CD4-positive, alpha-beta memory T cell (primary cell): ENCODE data around the gene SRRM5. TPM values are rescaled to one million over a fixed set of nuclear protein-coding genes. Genes with fewer than 3 reads are reported as not detected.

Experiments used
- CTCF ChIA-PET: fragments of 350-600 bp; sonication (Branson Sonifier 250); formaldehyde crosslinking; loops from one replicate; lab custom pipeline; 2021; ENCODE audit warnings: inconsistent platforms; ENCODE audit not compliant: partially characterized antibody; lab: Charles Lee
- POLR2A ChIA-PET: fragments of 350-600 bp; sonication (Branson Sonifier 250); formaldehyde crosslinking; loops from one replicate; lab custom pipeline; 2021; ENCODE audit not compliant: partially characterized antibody; lab: Charles Lee
- DNase-seq, 5 donors: peaks; one replicate each; pipeline versions ENCODE4 v3.0.0 to v3.0.0-alpha.2; 2020 to 2022; ENCODE audit warnings: mixed read lengths in 1 of 5
- H3K27ac ChIP-seq: one replicate; pipeline ENCODE4 v1.7.0; 2013; ENCODE audit warnings: low read depth, low read length
- H3K27me3 ChIP-seq: 2 replicates; pipeline ENCODE4 v1.7.0; 2013; ENCODE audit warnings: mild to moderate bottlenecking, low read length, moderate library complexity; ENCODE audit not compliant: insufficient read depth
- H3K36me3 ChIP-seq: 2 replicates; pipeline ENCODE4 v1.7.0; 2013; ENCODE audit warnings: mild to moderate bottlenecking, low read length, moderate library complexity; ENCODE audit not compliant: insufficient read depth
- H3K4me1 ChIP-seq: 2 replicates; pipeline ENCODE4 v1.7.0; 2013; ENCODE audit warnings: mild to moderate bottlenecking, low read length, moderate library complexity; ENCODE audit not compliant: insufficient read depth
- H3K4me3 ChIP-seq, 2 donors: one replicate each; pipeline ENCODE4 v1.7.0; 2013; ENCODE audit warnings: low read length in 2 of 2, mild to moderate bottlenecking in 1 of 2
- H3K9me3 ChIP-seq, 2 donors: one replicate each; pipeline ENCODE4 v1.7.0; 2013; ENCODE audit warnings: low read length in 2 of 2, control low read depth in 1 of 2; ENCODE audit not compliant: control insufficient read depth in 1 of 2
- H3K27ac Mint-ChIP-seq, 7 donors: one replicate each; pipeline ENCODE4 v1.8.0; 2020 to 2021; ENCODE audit warnings: mixed read lengths in 7 of 7, mild to moderate bottlenecking in 6 of 7, inconsistent platforms in 3 of 7, moderate library complexity in 3 of 7
- H3K27me3 Mint-ChIP-seq, 2 donors: one replicate each; pipeline ENCODE4 v1.8.0; 2020 to 2021; ENCODE audit warnings: mixed read lengths in 2 of 2
- H3K36me3 Mint-ChIP-seq, 2 donors: one replicate each; pipeline ENCODE4 v1.8.0; 2020 to 2021; ENCODE audit warnings: mixed read lengths in 2 of 2, inconsistent platforms in 1 of 2, mild to moderate bottlenecking in 1 of 2
- H3K4me1 Mint-ChIP-seq, 4 donors: one replicate each; pipeline ENCODE4 v1.8.0; 2020 to 2021; ENCODE audit warnings: mixed read lengths in 4 of 4, mild to moderate bottlenecking in 1 of 4
- H3K4me3 Mint-ChIP-seq, 8 donors: one replicate each; pipeline ENCODE4 v1.8.0; 2020 to 2021; ENCODE audit warnings: mixed read lengths in 8 of 8, mild to moderate bottlenecking in 7 of 8, moderate library complexity in 6 of 8, inconsistent platforms in 3 of 8
- H3K9me3 Mint-ChIP-seq, 8 donors: one replicate each; pipeline ENCODE4 v1.8.0; 2020 to 2021; ENCODE audit warnings: mixed read lengths in 8 of 8, mild to moderate bottlenecking in 5 of 8, inconsistent platforms in 3 of 8, moderate library complexity in 1 of 8
- intact Hi-C: fragments of 100-400 bp; cut with micrococcal nuclease; formaldehyde crosslinking; loops from one replicate; pipeline ENCODE4 v1.15.1; 2023
- polyA plus RNA-seq, 2 donors: library from polyadenylated mRNA; unstranded; fragments of 300-500 nt; fragmentation: Illumina TruSeq; gene quantifications; one replicate each; pipeline ENCODE4 v1.2.3, GENCODE V29; 2021
- total RNA-seq, 2 experiments: library from RNA; stranded (reverse); gene quantifications; one replicate each; pipeline ENCODE4 v1.2.3, GENCODE V29; 2021

SRRM5 gene
- total and polyA plus RNA-seq, 4 experiments from 2014 or later, result 0.10 to 0.99 (median 0.83) TPM; not detected in 1

- H3K4me1 ChIP-seq, result no peaks in the 10 kb centered on the region
- Mint-ChIP-seq H3K4me1 (peaks cover 4 to 15% (median 6%) of the 10 kb centered on the region in 4 donors), H3K27me3 (no peaks in the 10 kb centered on the region), H3K27ac (peak overlapping the region in 4 of 7 donors; percentile 23 to 84 (median 53)), H3K9me3 (no peaks in the 10 kb centered on the region), H3K4me3 (no peak overlapping the region), H3K36me3 (peaks cover 14 to 34% of the 10 kb centered on the region in 2 donors)
- no peaks in the 10 kb centered on the region for H3K27me3 ChIP-seq
- H3K4me3 ChIP-seq, result no peak overlapping the region
- no peak overlapping the region for H3K27ac ChIP-seq
- DNase-seq, result no peak
- peaks cover under 1% of the 10 kb centered on the region for H3K36me3 ChIP-seq
- intact Hi-C loops, result no loop called here
- POLR2A ChIA-PET, result no interaction called here
- CTCF ChIA-PET, result interaction anchor here (1.0 to 1.5 kb wide), 2 partner anchors 10 to 12 kb away, joined by 3 to 4 read pairs; partner anchors contain the start of gene IRGQ
- no peaks in the 10 kb centered on the region for H3K9me3 ChIP-seq
These were observed 4.4 kb upstream of the SRRM5 start for GRCh38 chr19:43607238-43608205.

DNA sequence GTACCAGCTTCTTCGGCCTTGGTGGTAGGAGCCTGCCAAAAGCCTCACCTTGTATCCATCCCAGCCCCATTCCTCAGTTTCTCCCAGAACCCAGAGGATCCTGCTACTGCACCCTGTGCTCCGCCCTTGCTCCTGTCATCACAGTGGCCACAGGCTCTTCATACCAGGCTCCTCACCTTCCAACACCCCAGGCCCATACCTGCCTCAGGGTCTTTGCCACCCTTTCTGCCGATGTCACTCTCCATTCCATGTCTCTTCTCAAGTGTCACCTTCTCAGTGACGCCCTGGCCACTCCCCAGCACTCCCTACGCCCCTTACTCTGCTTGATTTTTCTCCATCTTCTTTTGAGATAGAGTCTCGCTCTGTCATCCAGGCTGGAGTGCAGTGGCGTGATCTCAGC is 2.0 kb upstream of the SRRM5 start:
- H3K27me3 ChIP-seq, result no peaks in the 10 kb centered on the region
- H3K27ac ChIP-seq, result no peak overlapping the region
- DNase-seq, result no peak
- Mint-ChIP-seq H3K9me3 (no peaks in the 10 kb centered on the region), H3K27me3 (no peaks in the 10 kb centered on the region), H3K27ac (peak overlapping the region in 4 of 7 donors; percentile 41 to 59 (median 54)), H3K4me3 (no peak overlapping the region), H3K4me1 (peaks cover 4 to 18% (median 13%) of the 10 kb centered on the region in 4 donors), H3K36me3 (peaks cover 29 to 46% of the 10 kb centered on the region in 2 donors)
- no peaks in the 10 kb centered on the region for H3K9me3 ChIP-seq
- H3K4me1 ChIP-seq, result no peaks in the 10 kb centered on the region
- H3K36me3 ChIP-seq, result peaks cover 11% of the 10 kb centered on the region
- intact Hi-C loops, result no loop called here
- H3K4me3 ChIP-seq, result no peak overlapping the region
- POLR2A ChIA-PET, result no interaction called here
- CTCF ChIA-PET, result no interaction called here

GRCh38 chr19:43610493-43610892 is 1.4 kb upstream of the SRRM5 start:
- DNase-seq, result no peak
- Mint-ChIP-seq H3K36me3 (peaks cover 29 to 42% of the 10 kb centered on the region in 2 donors), H3K4me3 (no peak overlapping the region), H3K27me3 (no peaks in the 10 kb centered on the region), H3K27ac (peak overlapping the region in 3 of 7 donors; percentile 11 to 69 (median 56)), H3K4me1 (peaks cover 4 to 18% (median 14%) of the 10 kb centered on the region in 4 donors), H3K9me3 (no peaks in the 10 kb centered on the region)
- Histone ChIP-seq H3K4me3 (no peak overlapping the region), H3K27me3 (no peaks in the 10 kb centered on the region), H3K36me3 (peaks cover 11% of the 10 kb centered on the region), H3K4me1 (no peaks in the 10 kb centered on the region), H3K27ac (no peak overlapping the region), H3K9me3 (no peaks in the 10 kb centered on the region)
- ChIA-PET POLR2A (no interaction called here), CTCF (no interaction called here)
- intact Hi-C loops, result no loop called here

- Histone ChIP-seq H3K36me3 (peaks cover 11% of the 10 kb centered on the region), H3K27me3 (no peaks in the 10 kb centered on the region), H3K4me1 (peaks cover 6% of the 10 kb centered on the region), H3K27ac (no peak overlapping the region), H3K4me3 (no peak overlapping the region), H3K9me3 (no peaks in the 10 kb centered on the region)
- H3K4me1 Mint-ChIP-seq, result peaks cover 7 to 22% (median 18%) of the 10 kb centered on the region in 4 donors
- H3K4me3 Mint-ChIP-seq, result no peak overlapping the region
- POLR2A ChIA-PET, result no interaction called here
- H3K36me3 Mint-ChIP-seq, result peaks cover 23 to 37% of the 10 kb centered on the region in 2 donors
- intact Hi-C loops, result no loop called here
- no peak for DNase-seq
- no peaks in the 10 kb centered on the region for H3K27me3 Mint-ChIP-seq
- H3K9me3 Mint-ChIP-seq, result no peaks in the 10 kb centered on the region
- H3K27ac Mint-ChIP-seq, result peak overlapping the region in 1 of 7 donors; percentile 5
- CTCF ChIA-PET, result no interaction called here
These were observed 486 bp downstream of the SRRM5 start for GRCh38 chr19:43612374-43612773.

GRCh38 chr19:43616306-43616705 is 4.4 kb downstream of the SRRM5 start:
- Mint-ChIP-seq H3K36me3 (peaks cover 23 to 30% of the 10 kb centered on the region in 2 donors), H3K4me3 (no peak overlapping the region), H3K4me1 (peaks cover 14 to 47% (median 31%) of the 10 kb centered on the region in 4 donors)

GRCh38 chr19:43616954-43617353 is 5.1 kb downstream of the SRRM5 start:
- Histone ChIP-seq H3K9me3 (no peaks in the 10 kb centered on the region), H3K4me1 (peaks cover 29% of the 10 kb centered on the region), H3K27ac (no peak overlapping the region), H3K4me3 (no peak overlapping the region), H3K27me3 (no peaks in the 10 kb centered on the region), H3K36me3 (peaks cover 11% of the 10 kb centered on the region)
- ChIA-PET POLR2A (interaction anchor here (0.8 to 1.5 kb wide), 2 partner anchors 20 to 178 kb away, joined by 3 to 4 read pairs; partner anchors contain the start of gene ZNF576), CTCF (interaction anchor here (1.3 to 1.9 kb wide), 2 partner anchors 22 to 23 kb away, joined by 3 to 8 read pairs; no protein-coding TSS in a partner anchor)
- Mint-ChIP-seq H3K27ac (peak overlapping the region in 4 of 7 donors; percentile 17 to 62 (median 53)), H3K4me1 (peaks cover 12 to 47% (median 29%) of the 10 kb centered on the region in 4 donors), H3K27me3 (no peaks in the 10 kb centered on the region), H3K9me3 (no peaks in the 10 kb centered on the region), H3K36me3 (peaks cover 19 to 25% of the 10 kb centered on the region in 2 donors), H3K4me3 (peak overlapping the region in 2 of 8 donors; percentile 25 to 65)
- no peak for DNase-seq
- intact Hi-C loops, result no loop called here

More at GRCh38 chr19:43616306-43616705, 4.4 kb downstream of the SRRM5 start:
- no peaks in the 10 kb centered on the region for H3K9me3 ChIP-seq
- POLR2A ChIA-PET, result interaction anchor here (0.8 kb wide), 1 partner anchor 19 kb away, joined by 4 read pairs; the partner anchor contains the start of gene ZNF576
- no peaks in the 10 kb centered on the region for H3K27me3 ChIP-seq
- DNase-seq, result no peak
- peaks cover 11% of the 10 kb centered on the region for H3K36me3 ChIP-seq
- H3K9me3 Mint-ChIP-seq, result no peaks in the 10 kb centered on the region
- peak overlapping the region in 1 of 7 donors; percentile 53 for H3K27ac Mint-ChIP-seq
- CTCF ChIA-PET, result interaction anchor here (1.3 kb wide), 1 partner anchor 22 kb away, joined by 3 read pairs; no protein-coding TSS in a partner anchor
- intact Hi-C loops, result no loop called here
- no peak overlapping the region for H3K27ac ChIP-seq
- no peaks in the 10 kb centered on the region for H3K27me3 Mint-ChIP-seq
- peaks cover 29% of the 10 kb centered on the region for H3K4me1 ChIP-seq
- no peak overlapping the region for H3K4me3 ChIP-seq
